ENCODE results near the gene TMEM203. TPM values are rescaled to one million over a fixed set of nuclear protein-coding genes. Genes with fewer than 3 reads are reported as not detected.

TMEM203 gene
- total and polyA plus RNA-seq, 2 of the 13 experiments (the other 11 are each of a cell fraction or from before 2014, with no cell fraction given): 23.4 to 36.7 TPM

GRCh38 chr9:137240841-137241489 is 35.5 kb upstream of the TMEM203 start, which contains the start of gene TUBB4B (continued):
- no peak for TF ChIP-seq ZNF691 (CRISPR knock-in tag; IDR thresholded peaks at IDR 0.05; ENCODE audit: borderline replicate concordance, low read depth)
- no peak; the same call in 1 of the 2 replicates for TF ChIP-seq ZSCAN31 (CRISPR knock-in tag; IDR thresholded peaks at IDR 0.05; ENCODE audit: low read depth)
- no peak for TF ChIP-seq ZNF296 (CRISPR knock-in tag; conservative IDR thresholded peaks at IDR 0.05)
- peak; percentile 81; the same call in 1 of the 2 replicates for TF ChIP-seq ZNF367 (CRISPR knock-in tag; IDR thresholded peaks at IDR 0.05; ENCODE audit: borderline replicate concordance)
- no peak for TF ChIP-seq SMYD3 (CRISPR knock-in tag; IDR thresholded peaks at IDR 0.05)
- TF ChIP-seq ZNF3 (CRISPR knock-in tag; IDR thresholded peaks at IDR 0.05): no peak
- 0 out of 2 replicates have a peak, but pooled peaks have one; percentile 52 for TF ChIP-seq MIXL1 (CRISPR knock-in tag; IDR thresholded peaks at IDR 0.05)
- TF ChIP-seq NCOA2 (CRISPR knock-in tag; IDR thresholded peaks at IDR 0.05): peak; percentile 68; the same call in 1 of the 2 replicates
- TF ChIP-seq ZNF772 (CRISPR knock-in tag; IDR thresholded peaks at IDR 0.05): peak; percentile 68; the same call in 1 of the 2 replicates
- TF ChIP-seq HBP1 (CRISPR knock-in tag; IDR thresholded peaks at IDR 0.05; ENCODE audit: low read depth): 0 out of 2 replicates have a peak, but pooled peaks have one; percentile 72
- TF ChIP-seq ZNF383 (CRISPR knock-in tag; IDR thresholded peaks at IDR 0.05; ENCODE audit: borderline replicate concordance): no peak
- TF ChIP-seq GTF2F1 (IDR thresholded peaks at IDR 0.05; ENCODE audit: low read length): peak; percentile 98
- no peak for TF ChIP-seq PCBP2 (optimal IDR thresholded peaks at IDR 0.05; ENCODE audit: low read depth, low read length, poor library complexity, severe bottlenecking)
- peak; percentile 27; the same call in 1 of the 2 replicates for TF ChIP-seq SRY (CRISPR knock-in tag; IDR thresholded peaks at IDR 0.05)
- TF ChIP-seq TCF12 (IDR thresholded peaks at IDR 0.05): no peak
- TF ChIP-seq TCF12 (CRISPR knock-in tag; IDR thresholded peaks at IDR 0.05): no peak
- 0 out of 2 replicates have a peak, but pooled peaks have one; percentile 63 for TF ChIP-seq SATB2 (CRISPR knock-in tag; IDR thresholded peaks at IDR 0.05)
- peak; percentile 58; the same call in 1 of the 2 replicates for TF ChIP-seq FOXP4 (CRISPR knock-in tag; IDR thresholded peaks at IDR 0.05)
- TF ChIP-seq ARNT2 (CRISPR knock-in tag; IDR thresholded peaks at IDR 0.05; ENCODE audit: low read depth): peak; percentile 5; the same call in 1 of the 2 replicates
- no peak; the same call in 1 of the 2 replicates for TF ChIP-seq ATF7-NPFF (CRISPR knock-in tag; IDR thresholded peaks at IDR 0.05; ENCODE audit: low read depth)
- peak; percentile 88; the same call in 1 of the 2 replicates for TF ChIP-seq MEIS2 (CRISPR knock-in tag; IDR thresholded peaks at IDR 0.05)
- TF ChIP-seq PAF1 (CRISPR knock-in tag; IDR thresholded peaks at IDR 0.05): no peak
